K562 (cell line): Measurements from ENCODE around the gene IDH2. TPM values are rescaled to one million over a fixed set of nuclear protein-coding genes. Genes with fewer than 3 reads are reported as not detected.

Experiments
- E2F6 ChIP-seq, 2 experiments: IDR thresholded peaks; 2 replicates each; pipeline ENCODE4 v1.6.1; 2011; ENCODE audit warnings: borderline replicate concordance in 1 of 2, control low read depth in 1 of 2, low read depth in 1 of 2, low read length in 1 of 2, mild to moderate bottlenecking in 1 of 2, mixed read lengths in 1 of 2, moderate library complexity in 1 of 2; ENCODE audit not compliant: insufficient read depth in 1 of 2, insufficient read length in 1 of 2, poor library complexity in 1 of 2, severe bottlenecking in 1 of 2; ENCODE audit errors: extremely low read depth in 1 of 2
- ESRRA ChIP-seq: fragments of 450-650 bp; IDR thresholded peaks from 2 replicates; pipeline ENCODE4 v1.6.1; 2014; ENCODE audit warnings: low read depth, mild to moderate bottlenecking, moderate library complexity, borderline replicate concordance
- ESRRB ChIP-seq: fragments of 250-450 bp; sonication (Bioruptor Pico); IDR thresholded peaks from 2 replicates; pipeline ENCODE4 v1.5.0; 2020; ENCODE audit warnings: mild to moderate bottlenecking, moderate library complexity, borderline replicate concordance
- HDGF ChIP-seq: fragments of 450-650 bp; IDR thresholded peaks from 2 replicates; pipeline ENCODE4 v1.6.1; 2016
- IRF2 ChIP-seq: sonication (generic); formaldehyde crosslinking; IDR thresholded peaks from 2 replicates; pipeline ENCODE4 v1.8.1; 2022; ENCODE audit warnings: mild to moderate bottlenecking, missing genetic modification reagents
- L3MBTL2 ChIP-seq: fragments of 450-650 bp; IDR thresholded peaks from 2 replicates; pipeline ENCODE4 v1.6.1; 2016; ENCODE audit warnings: mild to moderate bottlenecking, moderate library complexity
- MTA1 ChIP-seq: fragments of 450-650 bp; IDR thresholded peaks from 2 replicates; pipeline ENCODE4 v1.6.1; 2017; ENCODE audit warnings: borderline replicate concordance
- NBN ChIP-seq: fragments of 450-650 bp; IDR thresholded peaks from 2 replicates; pipeline ENCODE4 v1.6.1; 2016; ENCODE audit warnings: low read depth, mild to moderate bottlenecking
- NFATC3 ChIP-seq: fragments of 450-650 bp; IDR thresholded peaks from 2 replicates; pipeline ENCODE4 v1.6.1; 2017; ENCODE audit warnings: mild to moderate bottlenecking
- PTRF ChIP-seq: fragments of 450-650 bp; IDR thresholded peaks from 2 replicates; pipeline ENCODE4 v1.6.1; 2016; ENCODE audit warnings: mild to moderate bottlenecking, missing genetic modification characterization, missing compliant biosample characterization
- RCOR1 ChIP-seq, 2 experiments: IDR thresholded peaks; 2 replicates each; pipeline ENCODE4 v1.6.1; 2012; ENCODE audit warnings: low read depth in 2 of 2, low read length in 2 of 2, borderline replicate concordance in 1 of 2, improper control_type of control experiment in 1 of 2
- SPI1 ChIP-seq: IDR thresholded peaks from 2 replicates; pipeline ENCODE4 v1.6.1; 2011; ENCODE audit warnings: low read depth, low read length, control low read depth, borderline replicate concordance
- SRF ChIP-seq, 2 experiments: fragments of 250-450, 450-650 bp in 1 of 2; sonication (Bioruptor Pico) in 1 of 2; sonication (generic) in 1 of 2; formaldehyde crosslinking; IDR thresholded peaks; 2 replicates each; pipeline versions ENCODE4 v1.5.0 to v1.5.1; 2020 to 2022; ENCODE audit warnings: mild to moderate bottlenecking in 1 of 2, missing genetic modification reagents in 1 of 2
- ZBTB2 ChIP-seq: fragments of 450-650 bp; IDR thresholded peaks from 2 replicates; pipeline ENCODE4 v1.6.1; 2016; ENCODE audit warnings: antibody characterized with exemption
- ZC3H11A ChIP-seq: IDR thresholded peaks from 2 replicates; pipeline ENCODE4 v1.6.1; 2012; ENCODE audit warnings: low read depth, low read length, improper control_type of control experiment
- ZKSCAN1 ChIP-seq: fragments of 150-350 bp; IDR thresholded peaks from 2 replicates; pipeline ENCODE4 v1.6.1; 2016; ENCODE audit warnings: low read depth, low read length
- ZNF639 ChIP-seq, 2 experiments: fragments of 200-800 bp in 1 of 2; sonication (Bioruptor generic) in 1 of 2; sonication (generic) in 1 of 2; formaldehyde crosslinking in 1 of 2; IDR thresholded peaks in 1 of 2; conservative IDR thresholded peaks in 1 of 2; 2 replicates each; pipeline versions ENCODE4 v1.5.0 to v1.6.1; 2016 to 2020; ENCODE audit warnings: missing compliant biosample characterization in 1 of 2, missing genetic modification characterization in 1 of 2, missing genetic modification reagents in 1 of 2
- polyA plus RNA-seq, 8 experiments: library from polyadenylated mRNA; depleted of rRNA in 4 of 8; stranded (reverse) in 5 of 8; unstranded in 3 of 8; fragments of >200 nt; fragmentation: Nextera tagmentation in 2 of 8; fragmentation: Illumina TruSeq in 1 of 8; extraction: Ambion mirVana in 2 of 8; extraction: Trizol in 1 of 8; gene quantifications; 2 replicates each; pipeline versions ENCODE4 v1.2.1 to v1.2.3, GENCODE V29; 2011 to 2014; ENCODE audit warnings: inconsistent platforms in 1 of 8, missing spikeins in 1 of 8
- total RNA-seq, 7 experiments: library from RNA; depleted of rRNA in 6 of 7; stranded (reverse); fragments of >200 nt in 6 of 7; fragmentation: Illumina TruSeq in 2 of 7; extraction: Trizol in 2 of 7; gene quantifications; 2 replicates each; pipeline versions ENCODE4 v1.2.1 to v1.2.3, GENCODE V29; 2011 to 2021; ENCODE audit warnings: low replicate concordance in 1 of 7

The IDH2 gene
- total and polyA plus RNA-seq, 9 of the 15 experiments (the other 6 are each of a cell fraction or from before 2014, with no cell fraction given): 0.70 to 99.9 (median 59.2) TPM

GRCh38 chr15:90059208-90059985, 42.9 kb downstream of the IDH2 start (continued):
- TF ChIP-seq ZNF639 (CRISPR knock-in tag; conservative IDR thresholded peaks at IDR 0.05 in 1 of 2, IDR thresholded peaks at IDR 0.05 in 1 of 2) (peak in 1 of 2 experiments; percentile 68; a peak in 1 of 4 replicates), NFATC3 (no peak), ZBTB2 (peak; percentile 51; the same call in 1 of the 2 replicates), L3MBTL2 (peak; percentile 89), SPI1 (peak; percentile 81), RCOR1 (IDR thresholded peaks at IDR 0.05; ENCODE audit: borderline replicate concordance in 1 of 2, low read depth in 2 of 2, low read length in 2 of 2) (peak in 1 of 2 experiments; percentile 36; a peak in 1 of 4 replicates), MTA1 (peak; percentile 47; the same call in 1 of the 2 replicates), HDGF (no peak), IRF2 (CRISPR knock-in tag) (no peak), PTRF (tag) (no peak), NBN (peak; percentile 63; the same call in 1 of the 2 replicates), SRF (CRISPR knock-in tag; IDR thresholded peaks at IDR 0.05) (no peak), ZKSCAN1 (0 out of 2 replicates have a peak, but pooled peaks have one; percentile 22), ZC3H11A (no peak), ESRRB (CRISPR knock-in tag) (no peak), ESRRA (peak; percentile 62), E2F6 (IDR thresholded peaks at IDR 0.05; ENCODE audit: borderline replicate concordance in 1 of 2, extremely low read depth in 1 of 2, insufficient read depth in 1 of 2, insufficient read length in 1 of 2, low read depth in 1 of 2, low read length in 1 of 2, poor library complexity in 1 of 2, severe bottlenecking in 1 of 2) (peak in 1 of 2 experiments; percentile 54)
